Testis (tissue), 2 donors: Measurements from ENCODE around the gene TNRC18.

ENCODE experiments used
- CTCF ChIP-seq, 3 experiments: fragments of 450-650 bp in 2 of 3; fragments of 200-600 bp in 1 of 3; sonication (generic) in 1 of 3; IDR thresholded peaks; one replicate each; pipeline ENCODE4 v1.5.1; 2016 to 2019; ENCODE audit warnings: antibody characterized with exemption in 3 of 3, mild to moderate bottlenecking in 2 of 3, moderate library complexity in 1 of 3
- POLR2A ChIP-seq: fragments of 450-650 bp; IDR thresholded peaks from one replicate; pipeline ENCODE4 v1.6.1; 2017; ENCODE audit warnings: antibody characterized with exemption, mild to moderate bottlenecking, moderate library complexity

GRCh38 chr7:5289355-5289754 is 134.3 kb downstream of the TNRC18 start:
- no peak for TF ChIP-seq CTCF (IDR thresholded peaks at IDR 0.05)
- no peak for TF ChIP-seq POLR2A
